GM18907 (cell line): ENCODE results near the gene TMEM141.
"Not testable (repeated sequence)": the region's sequence is repeated elsewhere in the genome, so short reads cannot be mapped to it uniquely, and the experiment has no call there.

ENCODE experiments used
- ATAC-seq: cut with Tn5 transposase; IDR thresholded peaks from one replicate; pipeline ENCODE4 v1.9.1; 2021; ENCODE audit warnings: mild to moderate bottlenecking, moderate library complexity; ENCODE audit not compliant: unreplicated experiment

Gene TMEM141

DNA sequence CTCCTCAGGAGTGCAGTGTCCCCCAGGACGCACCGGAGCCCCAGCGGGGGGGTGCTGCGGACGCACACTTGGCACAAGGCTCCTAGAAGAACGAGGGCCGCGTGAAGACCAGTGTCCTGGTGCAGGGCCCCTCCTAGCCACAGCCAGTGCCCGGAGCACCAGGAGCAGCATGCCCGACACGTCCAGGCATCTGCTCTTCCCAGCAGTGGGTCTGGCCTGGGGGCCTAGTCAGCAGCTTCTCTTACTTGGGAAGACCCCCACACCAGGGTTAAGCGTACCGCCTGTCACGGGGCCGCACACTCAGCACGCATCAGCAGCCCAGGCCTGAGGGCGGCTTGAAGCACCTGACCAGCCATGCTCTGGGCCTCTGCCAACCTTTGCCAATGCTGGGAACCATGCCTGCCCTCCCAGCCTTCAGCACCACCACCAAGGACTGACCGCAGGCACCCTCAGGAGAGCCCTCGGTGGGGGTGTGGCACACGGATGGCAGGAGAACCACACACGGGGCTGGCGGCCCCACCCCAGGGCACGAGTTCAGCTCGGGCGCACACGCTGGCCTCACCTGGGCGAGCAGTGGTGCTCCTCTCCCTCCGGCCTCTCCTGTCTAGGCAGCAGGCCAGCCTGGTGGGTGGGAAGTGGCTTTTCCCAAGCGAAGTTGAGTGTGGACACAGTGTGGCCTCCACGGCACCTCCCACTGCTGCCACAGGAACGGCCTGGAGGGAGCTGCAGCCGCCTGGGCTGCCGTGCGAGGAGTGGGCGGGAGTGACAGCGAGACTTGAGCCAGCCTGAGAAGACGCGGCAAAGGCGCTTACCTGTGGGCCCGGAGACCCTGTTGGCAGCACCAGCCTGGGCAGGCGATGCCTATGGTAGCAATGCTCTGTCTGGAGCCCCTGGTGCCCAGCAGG lies 39.1 kb downstream of the TMEM141 start:
- ATAC-seq, result no peak

DNA sequence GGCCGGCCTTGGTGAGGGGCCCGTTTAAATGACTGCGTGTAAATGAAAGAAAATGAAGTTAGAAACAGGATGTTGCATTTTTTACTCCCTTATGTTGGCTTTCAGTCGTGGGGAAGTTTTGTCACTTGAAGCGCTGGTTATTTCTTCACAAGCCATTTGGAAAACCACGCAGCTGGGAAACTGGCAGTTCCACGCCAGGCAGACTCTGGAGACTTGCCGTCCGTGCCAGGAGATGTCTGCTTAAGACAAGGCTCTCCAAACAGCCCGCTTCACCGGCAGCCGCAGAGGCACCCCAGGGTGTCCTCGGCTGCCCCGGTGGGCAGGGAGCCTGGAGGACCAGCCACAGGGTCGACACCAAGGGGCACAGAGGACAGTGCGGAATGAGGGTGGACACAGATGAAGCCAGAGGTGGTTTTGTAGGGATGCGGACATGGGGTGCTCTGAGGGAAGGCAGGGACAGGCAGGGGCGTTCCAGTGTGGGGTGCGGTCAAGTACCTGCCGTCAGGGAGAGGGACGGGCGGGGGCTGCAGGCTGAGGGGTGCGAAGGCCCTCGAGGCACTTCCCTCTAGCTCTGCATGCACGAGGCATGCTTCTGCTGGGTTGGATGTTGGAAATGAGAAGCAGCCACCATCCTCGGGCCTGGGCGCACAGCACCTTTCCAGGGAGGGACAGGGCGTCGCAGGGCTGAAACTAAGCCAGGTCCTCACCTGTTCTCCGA lies 40.0 kb downstream of the TMEM141 start:
- no peak for ATAC-seq

- ATAC-seq, result no peak
Measured at GRCh38 chr9:136831720-136832104, 40.6 kb downstream of the TMEM141 start.

DNA sequence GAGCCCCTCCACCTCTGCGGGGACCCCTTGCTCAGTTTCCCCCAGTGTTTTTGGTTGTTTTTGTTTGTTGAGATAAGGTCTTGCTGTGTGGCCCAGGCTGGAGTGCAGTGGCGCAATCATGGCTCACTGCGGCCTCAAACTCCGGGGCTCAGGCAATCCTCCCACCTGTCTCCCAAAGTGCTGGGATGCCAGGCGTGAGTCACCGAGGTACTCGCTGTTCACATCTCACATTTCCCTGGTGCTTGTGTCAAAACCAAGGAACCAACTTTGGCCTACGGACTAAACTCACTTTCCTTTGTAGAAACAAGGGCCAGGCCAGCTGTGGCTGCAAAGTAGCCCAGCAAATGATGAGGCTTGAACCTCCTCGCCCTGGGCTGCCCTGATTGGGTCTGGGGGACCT lies 41.4 kb downstream of the TMEM141 start:
- ATAC-seq, result no peak

GRCh38 chr9:136833381-136834048 lies 42.4 kb downstream of the TMEM141 start:
- not testable (repeated sequence) for ATAC-seq

GRCh38 chr9:136835162-136835931 lies 44.2 kb downstream of the TMEM141 start:
- ATAC-seq, result no peak

- no peak for ATAC-seq
Measured at GRCh38 chr9:136835932-136836904, 45.1 kb downstream of the TMEM141 start.

- no peak for ATAC-seq
Measured at GRCh38 chr9:136837146-136837855, 46.2 kb downstream of the TMEM141 start.

GRCh38 chr9:136837856-136838277 lies 46.7 kb downstream of the TMEM141 start:
- not testable (repeated sequence) for ATAC-seq

GRCh38 chr9:136838314-136839228 lies 47.4 kb downstream of the TMEM141 start:
- ATAC-seq, result no peak

DNA sequence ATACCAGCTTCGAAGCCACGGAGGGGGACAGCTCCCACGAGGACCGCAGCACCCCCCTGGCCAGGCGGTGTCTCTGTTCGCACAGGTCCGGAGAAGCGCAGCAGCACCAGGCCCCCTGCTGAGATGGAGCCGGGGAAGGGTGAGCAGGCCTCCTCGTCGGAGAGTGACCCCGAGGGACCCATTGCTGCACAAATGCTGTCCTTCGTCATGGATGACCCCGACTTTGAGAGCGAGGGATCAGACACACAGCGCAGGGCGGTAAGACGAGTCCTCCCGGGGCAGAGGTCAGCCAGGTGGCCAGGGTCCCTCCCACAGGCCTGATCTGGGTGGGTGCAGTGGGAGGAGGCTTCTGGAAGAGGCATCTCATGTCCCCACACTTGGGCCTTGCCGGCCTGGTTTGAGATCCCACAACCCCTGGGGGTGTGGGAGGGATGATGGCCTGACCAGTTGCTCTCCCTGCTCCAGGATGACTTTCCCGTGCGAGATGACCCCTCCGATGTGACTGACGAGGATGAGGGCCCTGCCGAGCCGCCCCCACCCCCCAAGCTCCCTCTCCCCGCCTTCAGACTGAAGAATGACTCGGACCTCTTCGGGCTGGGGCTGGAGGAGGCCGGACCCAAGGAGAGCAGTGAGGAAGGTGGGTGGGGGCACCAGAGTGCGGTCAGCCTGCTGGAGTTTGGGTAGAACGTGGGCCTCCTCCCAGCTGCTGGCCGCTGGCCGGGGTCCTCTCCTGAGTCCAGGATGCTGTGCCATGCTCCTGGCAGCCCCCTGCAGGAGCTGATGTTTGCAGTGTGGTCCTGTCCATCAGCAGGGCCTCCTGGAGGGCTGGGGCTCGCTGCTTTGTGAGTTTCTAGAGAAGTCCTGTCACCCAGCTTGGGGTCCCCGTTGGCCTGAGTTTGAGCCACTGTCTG lies 48.3 kb downstream of the TMEM141 start:
- no peak for ATAC-seq

GRCh38 chr9:136840140-136840876 lies 49.2 kb downstream of the TMEM141 start:
- no peak for ATAC-seq

- ATAC-seq, result no peak
Measured at GRCh38 chr9:136840877-136841645, 49.9 kb downstream of the TMEM141 start.

GRCh38 chr9:136841646-136842379 lies 50.7 kb downstream of the TMEM141 start:
- not testable (repeated sequence) for ATAC-seq
